ENCODE measurements around the gene NEK2. TPM values are rescaled to one million over a fixed set of nuclear protein-coding genes. Genes with fewer than 3 reads are reported as not detected.

The NEK2 gene
- total RNA-seq, 1 experiment from 2014 or later = 50.2 TPM

- intact Hi-C loops (cut with micrococcal nuclease) = no loop called here
- no peak for DNase-seq (ENCODE audit: low read depth, low spot score)
- H3K79me2 ChIP-seq (ENCODE audit: insufficient read depth, low read length) = no peaks in the 10 kb centered on the region
- no peak for ATAC-seq
- H3K27me3 ChIP-seq (ENCODE audit: insufficient read depth, low read length) = no peaks in the 10 kb centered on the region
- H3K9me3 ChIP-seq (ENCODE audit: control insufficient read depth in 1 of 2, insufficient read depth in 1 of 2, low read depth in 1 of 2, low read length in 2 of 2) = no peaks in the 10 kb centered on the region
- no peak overlapping the region for H3K9ac ChIP-seq (ENCODE audit: low read length)
- no peak overlapping the region for H3K4me2 ChIP-seq (ENCODE audit: low read length)
- ChIA-PET CTCF (interaction anchor here (1.0 kb wide), 1 partner anchor 754 kb away, joined by 3 read pairs; no protein-coding TSS in a partner anchor), POLR2A (no interaction called here), RAD21 (ENCODE audit: low non-redundant PET in 1 of 2, low total read pairs in 2 of 2, uncharacterized antibody in 2 of 2, unreplicated experiment in 2 of 2) (no interaction called here)
- no peak overlapping the region for H2AFZ ChIP-seq (ENCODE audit: low read depth, low read length, poor library complexity, severe bottlenecking)
- H3K4me1 ChIP-seq (ENCODE audit: control insufficient read depth in 1 of 2, insufficient read depth in 2 of 2, low read length in 2 of 2) = peaks cover 0 to 12% of the 10 kb centered on the region in 2 experiments; a peak in 2 of 4 replicates
- no peaks in the 10 kb centered on the region for H4K20me1 ChIP-seq (ENCODE audit: insufficient read depth)
- no peaks in the 10 kb centered on the region for H3K36me3 ChIP-seq (ENCODE audit: control insufficient read depth in 1 of 2, insufficient read depth in 2 of 2, low read length in 2 of 2)
- TF ChIP-seq, protein P1, sequence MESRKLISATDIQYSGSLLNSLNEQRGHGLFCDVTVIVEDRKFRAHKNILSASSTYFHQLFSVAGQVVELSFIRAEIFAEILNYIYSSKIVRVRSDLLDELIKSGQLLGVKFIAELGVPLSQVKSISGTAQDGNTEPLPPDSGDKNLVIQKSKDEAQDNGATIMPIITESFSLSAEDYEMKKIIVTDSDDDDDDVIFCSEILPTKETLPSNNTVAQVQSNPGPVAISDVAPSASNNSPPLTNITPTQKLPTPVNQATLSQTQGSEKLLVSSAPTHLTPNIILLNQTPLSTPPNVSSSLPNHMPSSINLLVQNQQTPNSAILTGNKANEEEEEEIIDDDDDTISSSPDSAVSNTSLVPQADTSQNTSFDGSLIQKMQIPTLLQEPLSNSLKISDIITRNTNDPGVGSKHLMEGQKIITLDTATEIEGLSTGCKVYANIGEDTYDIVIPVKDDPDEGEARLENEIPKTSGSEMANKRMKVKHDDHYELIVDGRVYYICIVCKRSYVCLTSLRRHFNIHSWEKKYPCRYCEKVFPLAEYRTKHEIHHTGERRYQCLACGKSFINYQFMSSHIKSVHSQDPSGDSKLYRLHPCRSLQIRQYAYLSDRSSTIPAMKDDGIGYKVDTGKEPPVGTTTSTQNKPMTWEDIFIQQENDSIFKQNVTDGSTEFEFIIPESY (IDR thresholded peaks at IDR 0.05; ENCODE audit: extremely low read depth, insufficient replicate concordance, low read length) = no peak
- TF ChIP-seq EGR1 (IDR thresholded peaks at IDR 0.05; ENCODE audit: low read depth) (no peak), TCF7L2 (IDR thresholded peaks at IDR 0.05; ENCODE audit: borderline replicate concordance, extremely low read depth, insufficient read depth, insufficient read length) (no peak), JUND (IDR thresholded peaks at IDR 0.05) (no peak), ZFX (IDR thresholded peaks at IDR 0.05) (no peak), EZH2phosphoT487 (IDR thresholded peaks at IDR 0.05; ENCODE audit: borderline replicate concordance) (no peak), POLR2A (IDR thresholded peaks at IDR 0.05; ENCODE audit: borderline replicate concordance, extremely low read depth, insufficient read depth, insufficient read length) (no peak), SRF (IDR thresholded peaks at IDR 0.05; ENCODE audit: low read depth) (no peak), FOSL1 (IDR thresholded peaks at IDR 0.05; ENCODE audit: low read depth) (no peak), SP1 (IDR thresholded peaks at IDR 0.05; ENCODE audit: low read depth) (no peak), MAX (IDR thresholded peaks at IDR 0.05) (no peak), ELF1 (IDR thresholded peaks at IDR 0.05; ENCODE audit: borderline replicate concordance, low read depth) (no peak), ZNF274 (IDR thresholded peaks at IDR 0.05; ENCODE audit: low read depth, low read length) (no peak), YY1 (IDR thresholded peaks at IDR 0.05; ENCODE audit: extremely low read depth, insufficient replicate concordance, low read depth, low read length) (no peak), REST (IDR thresholded peaks at IDR 0.05; ENCODE audit: low read depth) (no peak)
- TF ChIP-seq, protein P2, sequence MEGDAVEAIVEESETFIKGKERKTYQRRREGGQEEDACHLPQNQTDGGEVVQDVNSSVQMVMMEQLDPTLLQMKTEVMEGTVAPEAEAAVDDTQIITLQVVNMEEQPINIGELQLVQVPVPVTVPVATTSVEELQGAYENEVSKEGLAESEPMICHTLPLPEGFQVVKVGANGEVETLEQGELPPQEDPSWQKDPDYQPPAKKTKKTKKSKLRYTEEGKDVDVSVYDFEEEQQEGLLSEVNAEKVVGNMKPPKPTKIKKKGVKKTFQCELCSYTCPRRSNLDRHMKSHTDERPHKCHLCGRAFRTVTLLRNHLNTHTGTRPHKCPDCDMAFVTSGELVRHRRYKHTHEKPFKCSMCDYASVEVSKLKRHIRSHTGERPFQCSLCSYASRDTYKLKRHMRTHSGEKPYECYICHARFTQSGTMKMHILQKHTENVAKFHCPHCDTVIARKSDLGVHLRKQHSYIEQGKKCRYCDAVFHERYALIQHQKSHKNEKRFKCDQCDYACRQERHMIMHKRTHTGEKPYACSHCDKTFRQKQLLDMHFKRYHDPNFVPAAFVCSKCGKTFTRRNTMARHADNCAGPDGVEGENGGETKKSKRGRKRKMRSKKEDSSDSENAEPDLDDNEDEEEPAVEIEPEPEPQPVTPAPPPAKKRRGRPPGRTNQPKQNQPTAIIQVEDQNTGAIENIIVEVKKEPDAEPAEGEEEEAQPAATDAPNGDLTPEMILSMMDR (IDR thresholded peaks at IDR 0.05 in 2 of 3, conservative IDR thresholded peaks at IDR 0.05 in 1 of 3; ENCODE audit: borderline replicate concordance in 1 of 3, insufficient read depth in 1 of 3, low read depth in 2 of 3, low read length in 2 of 3) = no peak
- TF ChIP-seq, protein P3, sequence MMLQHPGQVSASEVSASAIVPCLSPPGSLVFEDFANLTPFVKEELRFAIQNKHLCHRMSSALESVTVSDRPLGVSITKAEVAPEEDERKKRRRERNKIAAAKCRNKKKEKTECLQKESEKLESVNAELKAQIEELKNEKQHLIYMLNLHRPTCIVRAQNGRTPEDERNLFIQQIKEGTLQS (IDR thresholded peaks at IDR 0.05) = no peak
- BruUV-seq (replicated peaks) = no TSS peak
- H3K27ac ChIP-seq (ENCODE audit: low read depth, low read length) = no peak overlapping the region
- H3K4me3 ChIP-seq (replicated peaks in 1 of 2; ENCODE audit: low read depth in 1 of 2, low read length in 2 of 2) = no peak overlapping the region
- no peaks in the 10 kb centered on the region for H3K9me2 ChIP-seq (ENCODE audit: insufficient read depth)
Measured at GRCh38 chr1:211701733-211702132, 26.3 kb upstream of the NEK2 start.
